ENCODE results near the gene HRC.
"Not testable (repeated sequence)": the region's sequence is repeated elsewhere in the genome, so short reads cannot be mapped to it uniquely, and the experiment has no call there.

HRC gene

GRCh38 chr19:49157445-49158224 lies 2.4 kb upstream of the HRC start, which contains the start of gene TRPM4:
Gene TRPM4 (plus strand): TSS chr19:49157792. CDS start chr19:49157867, 75 bp downstream.
- DNase-seq = peak; percentile 35

DNA sequence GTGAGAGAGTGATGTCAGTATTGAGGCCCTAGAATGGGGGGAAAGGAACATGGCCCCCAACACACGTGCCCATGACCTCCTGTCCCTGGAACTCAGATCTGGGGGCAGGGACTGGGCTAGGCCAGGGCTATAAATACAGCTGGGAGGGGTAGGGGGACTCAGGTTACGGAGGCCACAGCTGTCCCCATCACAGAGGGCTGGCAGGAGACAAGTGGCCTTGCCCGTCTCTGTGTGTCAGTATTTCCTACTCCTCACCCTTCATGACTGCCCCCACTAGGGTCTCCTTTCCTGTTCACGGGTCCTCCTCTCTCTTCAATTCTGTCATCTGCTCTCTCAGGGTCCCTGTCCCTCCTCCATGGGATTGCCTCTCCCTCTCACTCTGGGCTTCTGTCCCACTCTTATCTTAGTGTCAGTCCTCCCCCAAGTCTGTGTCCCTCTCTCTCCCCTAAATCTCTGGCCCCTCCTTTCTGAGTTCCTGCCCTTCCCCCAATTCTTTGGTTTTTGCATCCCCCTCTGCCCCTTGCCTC lies 687 bp upstream of the HRC start:
- DNase-seq = no peak

DNA sequence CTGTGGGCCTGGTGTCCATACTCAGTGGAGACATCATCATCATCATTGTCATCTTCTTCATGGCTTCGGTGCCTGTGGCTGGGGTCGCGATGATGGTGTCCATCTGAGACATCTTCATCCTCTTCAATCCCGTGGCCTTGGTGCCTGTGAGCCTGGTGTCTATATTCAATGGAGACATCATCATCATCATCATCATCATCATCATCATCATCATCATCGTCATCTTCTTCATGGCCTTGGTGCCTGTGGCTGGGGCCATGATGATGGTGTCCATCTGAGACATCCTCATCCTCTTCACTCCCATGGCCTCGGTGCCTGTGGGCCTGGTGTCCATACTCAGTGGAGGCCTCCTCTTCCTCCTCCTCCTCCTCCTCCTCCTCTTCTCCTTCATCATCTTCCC lies 917 bp downstream of the HRC start:
- no peak for DNase-seq

DNA sequence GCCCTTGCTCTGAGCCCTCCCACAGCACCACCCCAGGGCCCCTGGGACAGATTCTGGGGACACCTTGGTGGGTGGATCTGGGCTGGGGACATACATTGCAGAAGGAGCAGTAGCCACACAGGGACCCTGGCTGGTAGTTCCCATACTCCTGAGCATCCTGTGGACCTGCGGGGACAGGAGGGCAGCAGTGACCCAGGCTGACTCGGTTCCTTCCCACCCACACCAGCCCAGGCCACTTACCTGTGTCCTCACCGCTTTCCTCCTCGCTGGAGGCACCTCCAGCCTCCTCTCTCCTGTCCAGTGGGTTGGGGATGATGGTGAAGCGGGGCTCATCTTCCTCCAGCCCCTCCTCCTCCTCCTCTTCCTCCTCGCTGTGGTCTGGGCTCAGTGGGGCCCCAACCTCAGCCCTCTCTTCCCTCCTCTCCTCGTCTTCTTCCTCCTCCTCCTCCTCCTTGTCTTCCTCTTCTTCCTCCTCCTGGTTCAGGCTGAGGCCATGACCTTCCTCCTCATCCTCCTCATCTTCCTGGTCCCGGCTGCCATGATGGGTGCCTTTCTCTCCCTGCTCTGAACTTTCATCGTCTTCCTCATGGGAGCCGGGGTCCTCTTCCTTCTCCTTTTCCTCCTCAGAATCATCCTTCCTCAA lies 1.9 kb downstream of the HRC start:
- no peak for DNase-seq

GRCh38 chr19:49152119-49152550 lies 3.1 kb downstream of the HRC start:
- DNase-seq = no peak

DNA sequence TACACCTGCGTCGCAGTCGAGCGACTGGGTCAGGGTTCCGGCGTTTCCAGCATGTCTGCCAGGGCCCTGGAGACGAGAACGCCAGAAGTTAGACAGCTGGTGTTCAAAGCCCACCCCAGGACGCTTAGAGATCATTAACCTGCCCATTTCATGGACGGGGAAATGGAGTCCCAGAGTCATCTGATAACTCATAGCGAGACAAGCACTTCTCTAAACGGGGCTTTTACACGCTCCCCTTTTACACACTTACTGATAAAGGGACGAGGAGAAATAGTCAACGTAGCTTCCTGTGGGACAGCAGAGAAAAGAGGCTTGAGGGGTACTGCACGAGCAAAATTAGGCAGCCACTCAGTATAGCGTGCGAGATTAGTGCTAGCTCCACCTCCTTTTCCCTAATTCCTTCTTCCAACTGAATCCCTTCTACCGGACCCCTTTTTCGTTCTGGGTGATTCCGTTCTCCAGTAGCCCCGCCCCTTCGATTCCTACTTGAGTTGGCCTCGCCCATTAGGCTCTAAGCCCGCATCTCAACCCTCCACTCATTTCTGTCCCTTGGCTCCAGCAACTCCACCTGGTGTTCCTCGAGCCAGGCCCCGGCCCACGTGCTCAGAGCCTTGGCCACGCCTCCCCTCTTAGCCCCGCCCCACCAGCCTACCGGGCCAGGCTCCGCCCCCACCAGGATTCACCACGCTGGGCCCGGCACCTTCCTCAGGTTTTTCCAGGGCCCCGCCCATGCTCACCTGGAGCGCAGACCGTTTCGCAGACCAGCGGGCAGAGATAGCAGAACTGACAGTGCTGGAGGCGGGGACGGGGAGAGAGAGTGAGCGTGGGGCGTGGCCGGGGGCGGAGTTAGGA lies 3.7 kb downstream of the HRC start:
- peak; percentile 48 for DNase-seq

GRCh38 chr19:49150944-49151243 lies 4.3 kb downstream of the HRC start:
- DNase-seq = no peak

- peak; percentile 50 for DNase-seq
Observed at GRCh38 chr19:49150106-49150943, 4.9 kb downstream of the HRC start.

- peak; percentile 36 for DNase-seq
Observed at GRCh38 chr19:49149652-49150105, 5.5 kb downstream of the HRC start.

DNA sequence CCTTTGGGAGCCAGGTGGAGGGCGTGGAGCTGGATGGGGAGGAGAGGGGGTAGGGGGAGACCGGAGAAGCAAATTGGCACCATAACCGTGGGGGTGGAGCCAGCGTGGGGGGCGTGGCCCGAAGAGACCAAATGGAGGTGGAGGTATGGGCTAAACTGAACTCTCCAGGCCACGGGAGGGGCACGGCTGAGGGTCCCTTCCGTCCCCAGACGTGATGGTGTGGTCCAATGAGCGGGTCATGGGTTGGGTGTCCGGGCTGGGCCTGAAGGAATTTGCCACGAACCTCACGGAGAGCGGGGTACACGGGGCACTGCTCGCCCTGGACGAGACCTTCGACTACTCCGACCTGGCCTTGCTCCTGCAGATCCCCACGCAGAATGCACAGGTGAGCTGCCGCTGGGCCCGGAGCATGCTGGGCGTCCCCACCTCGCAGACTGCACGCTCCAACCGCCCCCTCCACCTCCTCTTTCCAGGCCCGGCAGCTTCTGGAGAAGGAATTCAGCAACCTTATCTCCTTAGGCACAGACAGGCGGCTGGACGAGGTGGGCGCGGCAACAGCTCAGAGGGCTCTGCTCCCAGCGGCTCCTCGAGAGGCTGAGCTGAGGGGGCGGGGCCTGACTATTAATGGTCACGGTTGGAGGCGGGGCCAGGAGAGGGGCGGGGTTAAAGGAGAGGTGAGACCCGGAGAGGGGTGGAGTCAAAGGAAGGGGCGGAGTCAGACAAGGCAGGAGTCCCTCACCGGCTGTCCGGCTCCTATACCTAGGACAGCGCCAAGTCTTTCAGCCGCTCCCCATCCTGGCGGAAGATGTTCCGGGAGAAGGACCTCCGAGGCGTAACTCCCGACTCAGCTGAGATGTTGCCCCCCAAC lies 6.2 kb downstream of the HRC start:
- DNase-seq = peak; percentile 76

DNA sequence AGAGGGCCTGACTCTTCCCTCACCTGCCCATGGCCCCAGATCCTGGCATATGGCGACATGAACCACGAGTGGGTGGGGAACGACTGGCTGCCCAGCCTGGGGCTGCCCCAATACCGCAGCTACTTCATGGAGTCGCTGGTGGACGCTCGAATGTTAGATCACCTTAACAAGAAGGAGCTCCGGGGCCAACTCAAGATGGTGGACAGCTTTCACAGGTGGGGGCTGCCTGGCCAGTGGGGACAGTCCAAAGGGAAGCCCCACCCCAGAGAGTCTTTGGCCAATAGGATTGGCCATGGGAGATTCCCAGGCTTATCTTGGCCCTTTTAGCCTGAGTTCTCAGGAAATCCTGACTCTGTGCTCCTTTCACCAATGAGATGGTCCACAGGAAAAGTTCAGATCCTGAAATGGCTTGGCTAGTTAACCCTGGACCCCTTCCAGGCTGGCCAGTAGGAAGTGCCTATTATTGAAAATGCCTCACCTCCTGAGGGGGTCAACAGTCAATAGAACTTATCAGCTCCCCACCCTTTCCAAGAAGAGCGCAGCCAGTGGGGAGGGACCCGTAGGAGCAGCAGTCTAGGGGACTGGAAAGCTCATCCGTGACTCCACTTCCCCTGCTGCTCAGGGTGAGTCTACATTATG lies 7.0 kb downstream of the HRC start:
- DNase-seq = no peak

DNA sequence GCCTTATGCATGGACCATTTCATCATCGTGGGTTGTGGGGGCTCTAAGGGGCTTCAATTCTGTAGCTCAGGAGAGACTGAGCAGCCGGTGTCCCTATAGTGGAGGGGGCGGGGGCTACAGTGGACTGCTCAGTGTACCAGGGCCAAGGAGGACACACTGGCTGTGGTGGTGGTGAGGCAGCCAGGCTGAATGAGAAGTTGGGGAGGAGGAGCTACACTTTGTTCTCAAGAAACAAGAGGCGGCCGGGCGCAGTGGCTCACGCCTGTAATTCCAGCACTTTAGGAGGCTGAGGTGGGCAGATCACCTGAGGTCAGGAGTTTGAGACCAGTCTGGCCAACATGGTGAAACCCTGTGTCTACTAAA lies 8.8 kb downstream of the HRC start:
- DNase-seq = not testable (repeated sequence)

- peak; percentile 84 for DNase-seq
Observed at GRCh38 chr19:49145573-49146407, 9.4 kb downstream of the HRC start.

DNA sequence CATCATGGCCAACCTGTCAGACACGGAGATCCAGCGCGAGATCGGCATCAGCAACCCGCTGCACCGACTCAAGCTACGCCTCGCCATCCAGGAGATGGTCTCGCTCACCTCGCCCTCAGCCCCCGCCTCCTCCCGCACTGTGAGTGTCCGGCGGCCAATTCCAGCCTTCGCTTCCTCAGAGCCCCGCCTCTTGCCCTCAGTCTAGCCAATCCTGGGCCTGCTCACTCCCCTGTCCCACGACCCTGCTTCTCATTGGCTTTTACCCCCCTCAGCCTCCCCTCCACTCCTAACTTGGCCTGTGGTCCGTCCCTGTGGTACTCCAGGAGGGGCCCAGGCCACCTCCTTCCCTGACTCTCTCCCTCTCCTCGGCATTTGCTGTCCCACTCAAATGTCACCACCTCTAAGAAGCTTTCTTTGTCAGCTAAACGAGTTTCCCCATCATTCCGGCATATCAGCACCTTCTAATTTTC lies 12.3 kb downstream of the HRC start:
- peak; percentile 57 for DNase-seq

DNA sequence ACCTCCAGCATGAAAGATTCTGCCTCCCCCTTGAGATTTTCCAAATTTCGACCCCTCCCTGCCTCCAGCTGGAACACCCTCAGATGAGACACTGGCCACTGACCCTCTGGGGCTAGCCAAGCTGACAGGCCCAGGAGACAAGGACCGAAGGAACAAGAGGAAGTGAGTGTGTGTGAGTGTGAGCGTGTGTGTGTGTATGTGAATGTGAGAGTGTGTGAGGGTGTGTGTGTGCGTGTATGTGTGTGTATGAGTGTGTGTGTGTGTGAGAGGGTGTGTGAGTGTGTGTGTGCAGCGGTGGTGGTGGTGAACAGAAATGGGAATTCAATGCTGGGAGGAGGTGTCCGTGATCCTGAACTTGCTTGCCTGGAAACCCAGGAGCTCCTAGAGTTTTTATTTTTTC lies 13.8 kb downstream of the HRC start:
- no peak for DNase-seq

DNA sequence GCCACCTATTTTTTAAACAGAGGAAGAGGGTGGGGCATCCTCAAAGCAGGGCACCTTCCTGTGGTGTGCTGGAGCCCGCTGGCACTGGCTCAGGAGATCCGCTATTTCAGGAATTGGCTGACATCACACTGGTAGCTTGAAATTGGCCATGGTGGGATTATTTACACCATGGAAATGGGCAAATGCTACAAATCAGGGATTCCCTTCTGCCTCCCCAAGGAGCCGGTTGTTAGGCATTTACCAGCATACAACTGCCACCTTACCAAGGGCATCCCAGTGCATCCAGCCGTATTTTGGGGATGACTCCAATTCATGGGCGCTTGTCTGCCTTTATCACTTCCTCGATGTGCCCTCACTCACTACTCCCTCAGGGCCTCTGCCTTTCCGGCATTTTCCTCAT lies 14.2 kb downstream of the HRC start:
- no peak for DNase-seq

- no peak for DNase-seq
Observed at GRCh38 chr19:49136771-49137171, 18.4 kb downstream of the HRC start.

GRCh38 chr19:49135686-49136085 lies 19.5 kb downstream of the HRC start:
- DNase-seq = no peak

- DNase-seq = peak; percentile 70
Observed at GRCh38 chr19:49133621-49134454, 21.4 kb downstream of the HRC start.
